IMR-90 (cell line): ENCODE data around the gene SLC12A4. TPM values are rescaled to one million over a fixed set of nuclear protein-coding genes. Genes with fewer than 3 reads are reported as not detected.

Experiments
- ATAC-seq: fragments of 200-7000 bp; cut with Tn5 transposase; 2 replicates; pipeline ENCODE4 v1.9.1; 2020; ENCODE audit warnings: low read depth, mild to moderate bottlenecking, moderate library complexity
- BruUV-seq: library from RNA; stranded (reverse); fragments of 400-500 nt; replicated peaks from 2 replicates; lab custom pipeline; 2021; lab: Mats Ljungman, UMichigan
- CTCF ChIA-PET: fragments of 300-600 bp; formaldehyde crosslinking; extraction: SDS; loops from one replicate; lab custom pipeline; 2021; ENCODE audit warnings: antibody characterized with exemption; lab: Yijun Ruan, JAX
- POLR2A ChIA-PET: fragments of 300-600 bp; sonication (Branson Sonifier 250); formaldehyde crosslinking; loops from one replicate; lab custom pipeline; 2022; ENCODE audit warnings: antibody characterized with exemption; ENCODE audit not compliant: unreplicated experiment; lab: Charles Lee
- DNase-seq: peaks from one replicate; pipeline ENCODE4 v3.0.0; 2013
- H2AFZ ChIP-seq: replicated peaks from 2 replicates; pipeline ENCODE3; 2013; ENCODE audit warnings: low read length, mild to moderate bottlenecking; ENCODE audit not compliant: poor library complexity
- H2AK5ac ChIP-seq: 2 replicates; pipeline ENCODE4 v1.6.1; 2013; ENCODE audit warnings: low read depth, low read length, inconsistent platforms
- H2AK9ac ChIP-seq: replicated peaks from 2 replicates; pipeline ENCODE3; 2013; ENCODE audit warnings: mild to moderate bottlenecking, low read depth, low read length, moderate library complexity; ENCODE audit not compliant: poor library complexity
- H2BK120ac ChIP-seq: 2 replicates; pipeline ENCODE4 v1.6.1; 2013; ENCODE audit warnings: low read depth, low read length, inconsistent platforms
- H2BK15ac ChIP-seq: 3 replicates; pipeline ENCODE4 v1.6.1; 2013; ENCODE audit warnings: low read depth, low read length, inconsistent platforms
- H2BK20ac ChIP-seq: 2 replicates; pipeline ENCODE4 v1.6.1; 2013; ENCODE audit warnings: low read depth, mild to moderate bottlenecking, inconsistent platforms, low read length, moderate library complexity
- H2BK5ac ChIP-seq: 2 replicates; pipeline ENCODE4 v1.6.1; 2013; ENCODE audit warnings: mild to moderate bottlenecking, low read depth, low read length, inconsistent platforms; ENCODE audit not compliant: poor library complexity, severe bottlenecking
- H3K14ac ChIP-seq: replicated peaks from 2 replicates; pipeline ENCODE4 v1.6.1; 2013; ENCODE audit warnings: low read depth, low read length, inconsistent platforms
- H3K18ac ChIP-seq: 2 replicates; pipeline ENCODE4 v1.6.1; 2013; ENCODE audit warnings: low read depth, low read length, control low read depth
- H3K23ac ChIP-seq: 2 replicates; pipeline ENCODE4 v1.6.1; 2013; ENCODE audit warnings: low read depth, low read length, inconsistent platforms
- H3K27ac ChIP-seq: 2 replicates; pipeline ENCODE4 v1.5.1; 2013; ENCODE audit warnings: mild to moderate bottlenecking, control low read depth, low read length; ENCODE audit not compliant: insufficient read depth
- H3K27me3 ChIP-seq: 2 replicates; pipeline ENCODE4 v1.6.1; 2013; ENCODE audit warnings: low read length; ENCODE audit not compliant: control insufficient read depth, insufficient read depth
- H3K36me3 ChIP-seq: 2 replicates; pipeline ENCODE4 v1.6.1; 2013; ENCODE audit warnings: low read length, mixed read lengths; ENCODE audit not compliant: control insufficient read depth, insufficient read depth
- H3K4ac ChIP-seq: 2 replicates; pipeline ENCODE4 v1.6.1; 2013; ENCODE audit warnings: low read depth, low read length, inconsistent platforms
- H3K4me1 ChIP-seq: 2 replicates; pipeline ENCODE4 v1.6.1; 2013; ENCODE audit warnings: low read length, mixed read lengths; ENCODE audit not compliant: control insufficient read depth, insufficient read depth
- H3K4me2 ChIP-seq: 2 replicates; pipeline ENCODE4 v1.6.1; 2013; ENCODE audit warnings: low read depth, mild to moderate bottlenecking, control low read depth, low read length, moderate library complexity
- H3K4me3 ChIP-seq: 2 replicates; pipeline ENCODE4 v1.5.1; 2013; ENCODE audit warnings: low read depth, mild to moderate bottlenecking, control low read depth, low read length, moderate library complexity; ENCODE audit not compliant: insufficient read depth
- H3K56ac ChIP-seq: 2 replicates; pipeline ENCODE4 v1.6.1; 2013; ENCODE audit warnings: low read length, inconsistent platforms; ENCODE audit not compliant: insufficient read depth; ENCODE audit errors: extremely low read depth
- H3K79me1 ChIP-seq, 2 experiments: 2 replicates each; pipeline ENCODE4 v1.6.1; 2013; ENCODE audit warnings: low read length in 2 of 2, inconsistent platforms in 1 of 2, low read depth in 1 of 2
- H3K9ac ChIP-seq: 2 replicates; pipeline ENCODE4 v1.6.1; 2013; ENCODE audit warnings: low read depth, low read length, control low read depth
- H3K9me1 ChIP-seq: 2 replicates; pipeline ENCODE4 v1.6.1; 2013; ENCODE audit warnings: low read length, inconsistent platforms; ENCODE audit not compliant: insufficient read depth
- H3K9me3 ChIP-seq: 2 replicates; pipeline ENCODE4 v1.6.1; 2013; ENCODE audit warnings: low read length; ENCODE audit not compliant: control insufficient read depth, insufficient read depth
- H4K20me1 ChIP-seq: 2 replicates; pipeline ENCODE4 v1.6.1; 2013; ENCODE audit warnings: low read length, inconsistent platforms; ENCODE audit not compliant: insufficient read depth
- H4K5ac ChIP-seq: 2 replicates; pipeline ENCODE4 v1.6.1; 2013; ENCODE audit warnings: mild to moderate bottlenecking, low read depth, low read length, control low read depth
- H4K8ac ChIP-seq, 2 experiments: 2 replicates each; pipeline ENCODE4 v1.6.1; 2013; ENCODE audit warnings: low read depth in 2 of 2, low read length in 2 of 2, control low read depth in 1 of 2, inconsistent platforms in 1 of 2
- H4K91ac ChIP-seq: 2 replicates; pipeline ENCODE4 v1.6.1; 2013; ENCODE audit warnings: low read depth, low read length, inconsistent platforms; ENCODE audit not compliant: insufficient read depth
- CHD1 ChIP-seq: IDR thresholded peaks from 2 replicates; pipeline ENCODE4 v1.6.1; 2012; ENCODE audit warnings: low read depth, low read length, improper control_type of control experiment
- ELK1 ChIP-seq: fragments of 150-350 bp; IDR thresholded peaks from 2 replicates; pipeline ENCODE4 v1.6.1; 2016; ENCODE audit warnings: low read depth, mild to moderate bottlenecking, low read length, moderate library complexity, borderline replicate concordance
- FOS ChIP-seq: fragments of 150-350 bp; IDR thresholded peaks from 2 replicates; pipeline ENCODE4 v1.6.1; 2016; ENCODE audit warnings: low read depth, low read length
- MAFK ChIP-seq: IDR thresholded peaks from 2 replicates; pipeline ENCODE4 v1.6.1; 2012; ENCODE audit warnings: low read depth, low read length, improper control_type of control experiment
- MAZ ChIP-seq: IDR thresholded peaks from 2 replicates; pipeline ENCODE4 v1.6.1; 2012; ENCODE audit warnings: low read depth, mild to moderate bottlenecking, low read length, improper control_type of control experiment, moderate library complexity, borderline replicate concordance
- NFE2L2 ChIP-seq: fragments of 150-350 bp; IDR thresholded peaks from 2 replicates; pipeline ENCODE4 v1.6.1; 2016; ENCODE audit warnings: low read depth, mild to moderate bottlenecking, low read length
- POLR2A ChIP-seq: IDR thresholded peaks from 2 replicates; pipeline ENCODE4 v1.6.1; 2012; ENCODE audit warnings: mild to moderate bottlenecking, low read depth, low read length
- RAD21 ChIP-seq: IDR thresholded peaks from 2 replicates; pipeline ENCODE4 v1.6.1; 2012; ENCODE audit warnings: low read length, improper control_type of control experiment
- RCOR1 ChIP-seq: IDR thresholded peaks from 2 replicates; pipeline ENCODE4 v1.6.1; 2012; ENCODE audit warnings: mild to moderate bottlenecking, low read length, improper control_type of control experiment; ENCODE audit not compliant: insufficient replicate concordance
- RFX5 ChIP-seq: IDR thresholded peaks from 2 replicates; pipeline ENCODE4 v1.8.0; 2012; ENCODE audit warnings: low read depth, mild to moderate bottlenecking, low read length, moderate library complexity
- SMC3 ChIP-seq: fragments of 150-350 bp; IDR thresholded peaks from 2 replicates; pipeline ENCODE4 v1.6.1; 2016; ENCODE audit warnings: low read depth, mild to moderate bottlenecking, antibody characterized with exemption, low read length, moderate library complexity
- WGBS, 2 experiments: methylation state at CpG; one replicate each; pipeline versions ENCODE4 v1.1.5 to v1.1.7; 2013; ENCODE audit warnings: missing lambda C conversion rate in 2 of 2; ENCODE audit not compliant: insufficient read length in 1 of 2; ENCODE audit errors: extremely low coverage in 2 of 2; 5-methylcytosine and 5-hydroxymethylcytosine counted together
- dilution Hi-C: fragments of 300-500 bp; cut with HindIII; formaldehyde crosslinking; loops from one replicate; pipeline ENCODE4 v1.14.3; 2018; ENCODE audit warnings: low sequenced_read_pairs; ENCODE audit not compliant: unreplicated experiment
- in situ Hi-C: fragments of 300-500 bp; cut with MboI; formaldehyde crosslinking; loops from 3 replicates; pipeline ENCODE4 v1.14.3; 2019; ENCODE audit warnings: low sequenced_read_pairs, inconsistent platforms, mixed read lengths
- intact Hi-C: fragments of 100-400 bp; cut with micrococcal nuclease; formaldehyde crosslinking; loops from 2 replicates; pipeline ENCODE4 v1.10.0; 2022
- polyA plus RNA-seq, 3 experiments: library from polyadenylated mRNA; depleted of rRNA; stranded (reverse); fragments of >200 nt; gene quantifications; 2 replicates each; pipeline ENCODE4 v1.2.3, GENCODE V29; 2012; ENCODE audit warnings: low replicate concordance in 1 of 3
- total RNA-seq: library from RNA; depleted of rRNA; stranded (reverse); fragments of >200 nt; gene quantifications from 2 replicates; pipeline ENCODE4 v1.2.3, GENCODE V29; 2012
- TF ChIP-seq, protein P1 (sequence below): fragments of 150-350 bp; IDR thresholded peaks from 2 replicates; pipeline ENCODE4 v1.6.1; 2017; ENCODE audit warnings: mild to moderate bottlenecking, antibody characterized with exemption, low read length, low read depth
- TF ChIP-seq, protein P2 (sequence below): conservative IDR thresholded peaks from 2 replicates; pipeline ENCODE4 v1.5.1; 2012; ENCODE audit warnings: mild to moderate bottlenecking, low read depth, low read length, improper control_type of control experiment

The SLC12A4 gene
- total and polyA plus RNA-seq, 2 of the 4 experiments (the other 2 are of a cell fraction): 36.6 to 132 TPM

GRCh38 chr16:67957622-67958021 lies 10.8 kb downstream of the SLC12A4 start:
- no peak overlapping the region for H4K91ac ChIP-seq
- H2BK120ac ChIP-seq: no peak overlapping the region
- no peak for ATAC-seq
- dilution Hi-C loops: no loop called here
- in situ Hi-C loops: no loop called here
- WGBS, 2 experiments: no CpG with 5 or more reads among the region's 9 CpGs
- H3K27me3 ChIP-seq: no peaks in the 10 kb centered on the region
- no peak overlapping the region for H3K4me3 ChIP-seq
- H2BK15ac ChIP-seq: no peak overlapping the region
- H3K79me1 ChIP-seq: peaks cover 48 to 77% of the 10 kb centered on the region in 2 experiments
- no peak overlapping the region for H3K27ac ChIP-seq
- no peaks in the 10 kb centered on the region for H3K9me3 ChIP-seq
- peaks cover 78% of the 10 kb centered on the region for H3K36me3 ChIP-seq
- peaks cover 67% of the 10 kb centered on the region for H4K20me1 ChIP-seq
- H3K4me1 ChIP-seq: peaks cover 25% of the 10 kb centered on the region
- no peak overlapping the region for H4K5ac ChIP-seq
- POLR2A ChIA-PET: no interaction called here
- H3K18ac ChIP-seq: no peak overlapping the region
- no peak overlapping the region for H3K23ac ChIP-seq
- no peak overlapping the region for H3K9ac ChIP-seq
- no TSS peak for BruUV-seq
- no peak overlapping the region for H2BK20ac ChIP-seq
- H2BK5ac ChIP-seq: no peak overlapping the region
- H3K56ac ChIP-seq: no peak overlapping the region
- H2AK5ac ChIP-seq: no peak overlapping the region
- peaks cover 31% of the 10 kb centered on the region for H3K9me1 ChIP-seq
- DNase-seq: no peak
- H3K14ac ChIP-seq: no peak overlapping the region
- TF ChIP-seq POLR2A: no peak
- no peak for TF ChIP-seq FOS
- TF ChIP-seq RFX5: no peak
- no peak for TF ChIP-seq ELK1
- TF ChIP-seq RCOR1: no peak
- no peak for TF ChIP-seq NFE2L2
- TF ChIP-seq RAD21: no peak
- TF ChIP-seq, protein P1, sequence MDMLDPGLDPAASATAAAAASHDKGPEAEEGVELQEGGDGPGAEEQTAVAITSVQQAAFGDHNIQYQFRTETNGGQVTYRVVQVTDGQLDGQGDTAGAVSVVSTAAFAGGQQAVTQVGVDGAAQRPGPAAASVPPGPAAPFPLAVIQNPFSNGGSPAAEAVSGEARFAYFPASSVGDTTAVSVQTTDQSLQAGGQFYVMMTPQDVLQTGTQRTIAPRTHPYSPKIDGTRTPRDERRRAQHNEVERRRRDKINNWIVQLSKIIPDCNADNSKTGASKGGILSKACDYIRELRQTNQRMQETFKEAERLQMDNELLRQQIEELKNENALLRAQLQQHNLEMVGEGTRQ: no peak
- TF ChIP-seq SMC3: no peak
- TF ChIP-seq MAFK: no peak
- TF ChIP-seq CHD1: no peak
- TF ChIP-seq, protein P2, sequence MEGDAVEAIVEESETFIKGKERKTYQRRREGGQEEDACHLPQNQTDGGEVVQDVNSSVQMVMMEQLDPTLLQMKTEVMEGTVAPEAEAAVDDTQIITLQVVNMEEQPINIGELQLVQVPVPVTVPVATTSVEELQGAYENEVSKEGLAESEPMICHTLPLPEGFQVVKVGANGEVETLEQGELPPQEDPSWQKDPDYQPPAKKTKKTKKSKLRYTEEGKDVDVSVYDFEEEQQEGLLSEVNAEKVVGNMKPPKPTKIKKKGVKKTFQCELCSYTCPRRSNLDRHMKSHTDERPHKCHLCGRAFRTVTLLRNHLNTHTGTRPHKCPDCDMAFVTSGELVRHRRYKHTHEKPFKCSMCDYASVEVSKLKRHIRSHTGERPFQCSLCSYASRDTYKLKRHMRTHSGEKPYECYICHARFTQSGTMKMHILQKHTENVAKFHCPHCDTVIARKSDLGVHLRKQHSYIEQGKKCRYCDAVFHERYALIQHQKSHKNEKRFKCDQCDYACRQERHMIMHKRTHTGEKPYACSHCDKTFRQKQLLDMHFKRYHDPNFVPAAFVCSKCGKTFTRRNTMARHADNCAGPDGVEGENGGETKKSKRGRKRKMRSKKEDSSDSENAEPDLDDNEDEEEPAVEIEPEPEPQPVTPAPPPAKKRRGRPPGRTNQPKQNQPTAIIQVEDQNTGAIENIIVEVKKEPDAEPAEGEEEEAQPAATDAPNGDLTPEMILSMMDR: no peak
- no peak for TF ChIP-seq MAZ
- no peak overlapping the region for H4K8ac ChIP-seq
- H3K4ac ChIP-seq: no peak overlapping the region
- H3K4me2 ChIP-seq: no peak overlapping the region
- no peak overlapping the region for H2AK9ac ChIP-seq
- no peak overlapping the region for H2AFZ ChIP-seq
- intact Hi-C loops: no loop called here
- CTCF ChIA-PET: no interaction called here
